Cardiac fibroblast (primary cell): ENCODE data around the gene IL20RA.
"Not testable (repeated sequence)": the region's sequence is repeated elsewhere in the genome, so short reads cannot be mapped to it uniquely, and the experiment has no call there.

Experiments used
- DNase-seq, 2 donors: peaks; one replicate each; pipeline versions ENCODE4 v3.0.0 to v3.0.0-alpha.2; 2010; ENCODE audit warnings: low read depth in 2 of 2
- H3K4me3 ChIP-seq, 2 donors: replicated peaks in 1 of 2; 1 replicate in 1 of 2; 2 replicates in 1 of 2; pipeline ENCODE4 v1.5.1; 2011; ENCODE audit warnings: low read depth in 2 of 2, low read length in 2 of 2, mild to moderate bottlenecking in 2 of 2, moderate library complexity in 1 of 2
- TF ChIP-seq, protein P1 (sequence below): IDR thresholded peaks from one replicate; pipeline ENCODE4 v1.5.1; 2011; ENCODE audit warnings: low read depth, mild to moderate bottlenecking, low read length, inconsistent platforms

The IL20RA gene

DNA sequence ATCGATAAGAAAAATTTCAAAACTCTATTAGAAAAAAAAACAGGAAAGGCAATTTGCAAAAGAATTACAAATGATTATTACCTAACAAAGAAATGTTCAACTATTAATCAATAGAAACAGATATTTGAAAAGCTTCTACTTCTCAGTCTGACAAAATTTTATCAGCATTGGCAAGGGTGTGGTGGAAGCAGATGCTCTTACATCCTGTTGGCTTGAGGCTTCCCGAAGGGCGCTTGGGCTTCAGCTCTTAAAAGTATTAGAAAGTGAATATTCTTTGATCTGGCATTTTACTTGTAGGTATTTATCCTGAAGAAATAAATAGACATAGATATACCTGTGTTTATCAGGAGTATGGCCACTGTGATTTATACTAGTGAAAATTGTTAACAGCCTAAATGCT lies 84.0 kb downstream of the IL20RA start:
- no peak overlapping the region for H3K4me3 ChIP-seq

GRCh38 chr6:136959935-136960334 lies 84.8 kb downstream of the IL20RA start:
- DNase-seq, H3K4me3 ChIP-seq: not testable (repeated sequence)

More for the DNA sequence above, 84.0 kb downstream of the IL20RA start:
- no peak for DNase-seq
- TF ChIP-seq, protein P1, sequence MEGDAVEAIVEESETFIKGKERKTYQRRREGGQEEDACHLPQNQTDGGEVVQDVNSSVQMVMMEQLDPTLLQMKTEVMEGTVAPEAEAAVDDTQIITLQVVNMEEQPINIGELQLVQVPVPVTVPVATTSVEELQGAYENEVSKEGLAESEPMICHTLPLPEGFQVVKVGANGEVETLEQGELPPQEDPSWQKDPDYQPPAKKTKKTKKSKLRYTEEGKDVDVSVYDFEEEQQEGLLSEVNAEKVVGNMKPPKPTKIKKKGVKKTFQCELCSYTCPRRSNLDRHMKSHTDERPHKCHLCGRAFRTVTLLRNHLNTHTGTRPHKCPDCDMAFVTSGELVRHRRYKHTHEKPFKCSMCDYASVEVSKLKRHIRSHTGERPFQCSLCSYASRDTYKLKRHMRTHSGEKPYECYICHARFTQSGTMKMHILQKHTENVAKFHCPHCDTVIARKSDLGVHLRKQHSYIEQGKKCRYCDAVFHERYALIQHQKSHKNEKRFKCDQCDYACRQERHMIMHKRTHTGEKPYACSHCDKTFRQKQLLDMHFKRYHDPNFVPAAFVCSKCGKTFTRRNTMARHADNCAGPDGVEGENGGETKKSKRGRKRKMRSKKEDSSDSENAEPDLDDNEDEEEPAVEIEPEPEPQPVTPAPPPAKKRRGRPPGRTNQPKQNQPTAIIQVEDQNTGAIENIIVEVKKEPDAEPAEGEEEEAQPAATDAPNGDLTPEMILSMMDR: no peak

DNA sequence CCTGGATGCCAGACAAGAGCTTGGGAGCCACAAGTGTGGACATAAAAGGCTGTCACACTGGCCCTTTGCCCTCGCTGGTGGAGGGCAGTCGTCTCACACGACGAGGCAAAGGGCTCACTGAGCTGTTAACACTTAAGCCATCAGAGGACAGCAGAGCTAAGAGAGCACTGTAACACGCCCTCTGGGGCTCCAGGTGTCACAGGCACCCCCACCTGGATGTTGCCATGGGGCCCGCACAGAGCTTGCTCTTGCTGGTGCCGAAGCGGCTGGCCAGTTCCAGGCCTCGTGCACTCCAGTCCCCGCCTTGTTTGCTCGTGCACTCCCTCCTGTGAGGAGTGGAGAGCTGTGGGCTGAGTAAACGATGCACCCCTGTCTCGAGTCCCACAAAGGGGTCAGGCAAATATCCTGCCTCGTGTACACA lies 85.3 kb downstream of the IL20RA start:
- TF ChIP-seq, protein P1: no peak
- no peak for DNase-seq
- no peak overlapping the region for H3K4me3 ChIP-seq

GRCh38 chr6:136958168-136958567 lies 86.6 kb downstream of the IL20RA start:
- no peak overlapping the region for H3K4me3 ChIP-seq
- DNase-seq: no peak
- TF ChIP-seq, protein P1: no peak

DNA sequence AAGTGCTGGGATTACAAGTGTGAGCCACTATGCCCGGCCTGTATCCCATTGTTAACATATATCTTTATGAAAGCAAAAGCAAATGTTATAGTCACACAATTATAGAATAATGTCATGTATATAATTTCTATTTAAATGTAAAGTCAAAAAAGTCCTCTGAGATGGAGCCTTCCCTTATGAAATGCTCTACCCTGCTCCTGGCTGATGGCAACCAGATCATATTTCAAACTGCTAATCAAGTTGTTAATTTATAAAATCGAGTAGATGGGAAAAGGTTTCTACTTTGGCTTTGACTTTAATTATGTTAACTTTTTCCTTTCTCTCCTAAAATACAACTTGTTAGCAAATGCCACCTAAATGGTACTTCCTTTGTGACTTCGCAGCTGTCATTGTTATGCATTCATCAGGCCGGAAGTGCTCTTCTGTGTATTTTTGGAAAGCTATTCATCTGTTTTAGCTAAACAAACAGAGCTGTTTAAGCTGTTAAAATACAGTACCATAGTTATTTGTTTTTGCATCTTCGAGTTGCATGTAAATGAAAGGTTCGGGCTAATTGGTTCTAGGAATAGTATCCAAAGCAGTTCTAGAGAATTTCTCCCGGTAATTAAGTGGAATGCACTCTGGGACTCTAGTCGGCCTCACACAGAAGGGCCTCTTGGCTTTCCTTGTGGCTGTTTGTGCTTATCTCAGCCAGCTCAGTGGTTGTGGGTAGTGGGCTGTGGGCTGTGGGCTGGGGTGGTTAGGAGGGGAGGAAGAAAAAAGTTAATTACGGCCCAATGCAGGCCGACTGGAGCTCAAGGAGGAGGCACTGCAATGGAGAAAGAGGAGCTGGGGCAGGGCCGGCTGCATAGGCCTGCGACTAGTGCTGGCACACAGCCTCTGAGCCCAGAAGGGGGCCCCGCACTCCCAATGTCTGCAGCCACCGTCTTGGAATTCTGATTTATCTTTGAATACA lies 87.9 kb downstream of the IL20RA start:
- peak in 1 of 2 donors; percentile 3 for DNase-seq
- TF ChIP-seq, protein P1: no peak
- no peak overlapping the region for H3K4me3 ChIP-seq

- DNase-seq: no peak
- TF ChIP-seq, protein P1: no peak
- no peak overlapping the region for H3K4me3 ChIP-seq
Measured at GRCh38 chr6:136955123-136955522, 89.6 kb downstream of the IL20RA start.

GRCh38 chr6:136952714-136953260 lies 92.0 kb downstream of the IL20RA start:
- no peak for DNase-seq
- no peak overlapping the region for H3K4me3 ChIP-seq
- TF ChIP-seq, protein P1: no peak
